A673 (cell line): Measurements from ENCODE around the gene YBX3. TPM values are rescaled to one million over a fixed set of nuclear protein-coding genes. Genes with fewer than 3 reads are reported as not detected.

ENCODE experiments used
- BruUV-seq: library from RNA; stranded (reverse); fragments of 400-500 nt; replicated peaks from 2 replicates; lab custom pipeline; 2021; lab: Mats Ljungman, UMichigan
- CTCF ChIA-PET: fragments of 300-600 bp; sonication (Branson Sonifier 250); formaldehyde crosslinking; loops from one replicate; lab custom pipeline; 2022; ENCODE audit warnings: antibody characterized with exemption; lab: Charles Lee
- POLR2A ChIA-PET: fragments of 300-600 bp; sonication (Branson Sonifier 250); formaldehyde crosslinking; loops from one replicate; lab custom pipeline; 2022; ENCODE audit warnings: antibody characterized with exemption; ENCODE audit not compliant: low non-redundant PET; lab: Charles Lee
- DNase-seq: peaks from one replicate; pipeline ENCODE4 v3.0.0-alpha.2; 2015; ENCODE audit warnings: low spot score
- H3K27ac ChIP-seq: fragments of 200-600 bp; sonication (generic); 2 replicates; pipeline ENCODE4 v1.5.1; 2016; ENCODE audit warnings: mixed run types, low read depth, mild to moderate bottlenecking, mixed read lengths, antibody characterized with exemption, low read length; ENCODE audit not compliant: poor library complexity, severe bottlenecking
- H3K27me3 ChIP-seq: fragments of 200-600 bp; sonication (generic); replicated peaks from 2 replicates; pipeline ENCODE4 v1.6.1; 2017; ENCODE audit warnings: mixed run types, low read depth, mild to moderate bottlenecking, mixed read lengths, antibody characterized with exemption, low read length; ENCODE audit not compliant: insufficient read depth, poor library complexity
- H3K36me3 ChIP-seq: fragments of 200-600 bp; sonication (generic); 2 replicates; pipeline ENCODE4 v1.6.1; 2016; ENCODE audit warnings: mixed run types, mild to moderate bottlenecking, mixed read lengths, antibody characterized with exemption, low read length; ENCODE audit not compliant: insufficient read depth, poor library complexity, severe bottlenecking
- H3K4me1 ChIP-seq: fragments of 200-600 bp; sonication (generic); 2 replicates; pipeline ENCODE4 v1.6.1; 2017; ENCODE audit warnings: mixed run types, mild to moderate bottlenecking, mixed read lengths, antibody characterized with exemption, low read length; ENCODE audit not compliant: insufficient read depth, poor library complexity, severe bottlenecking
- H3K4me3 ChIP-seq: fragments of 200-600 bp; sonication (generic); 2 replicates; pipeline ENCODE4 v1.5.1; 2016; ENCODE audit warnings: low read depth, mixed run types, mild to moderate bottlenecking, mixed read lengths, low read length; ENCODE audit not compliant: poor library complexity, severe bottlenecking
- H3K9me3 ChIP-seq: fragments of 200-600 bp; sonication (generic); 2 replicates; pipeline ENCODE4 v1.6.1; 2016; ENCODE audit warnings: mixed run types, low read depth, mild to moderate bottlenecking, mixed read lengths, antibody characterized with exemption, low read length; ENCODE audit not compliant: poor library complexity, severe bottlenecking
- CTCF ChIP-seq: fragments of 300-800, 200-600 bp; sonication (generic); conservative IDR thresholded peaks from 2 replicates; pipeline ENCODE4 v1.5.1; 2017; ENCODE audit warnings: low read depth, mild to moderate bottlenecking, antibody characterized with exemption, low read length, moderate library complexity, mixed read lengths
- EZH2 ChIP-seq: fragments of 200-600 bp; sonication (generic); IDR thresholded peaks from 2 replicates; pipeline ENCODE4 v1.6.1; 2017; ENCODE audit warnings: borderline replicate concordance, low read depth, mild to moderate bottlenecking, mixed read lengths, antibody characterized with exemption, low read length; ENCODE audit not compliant: poor library complexity, severe bottlenecking
- intact Hi-C: fragments of 100-400 bp; cut with micrococcal nuclease; formaldehyde crosslinking; loops from one replicate; pipeline ENCODE4 v1.10.0; 2022; ENCODE audit not compliant: unreplicated experiment
- total RNA-seq: library from RNA; stranded (reverse); gene quantifications from 2 replicates; pipeline ENCODE4 v1.2.3, GENCODE V29; 2021

YBX3 gene
- total RNA-seq, 1 experiment from 2014 or later = 288 TPM

GRCh38 chr12:10688042-10688441 is 35.1 kb downstream of the YBX3 start:
- no peak overlapping the region for H3K4me3 ChIP-seq
- no peak for DNase-seq
- H3K27me3 ChIP-seq = no peaks in the 10 kb centered on the region
- no peak overlapping the region for H3K27ac ChIP-seq
- BruUV-seq = no TSS peak
- no peaks in the 10 kb centered on the region for H3K9me3 ChIP-seq
- ChIA-PET POLR2A (no interaction called here), CTCF (no interaction called here)
- H3K36me3 ChIP-seq = peaks cover 3% of the 10 kb centered on the region
- TF ChIP-seq EZH2 = no peak
- TF ChIP-seq CTCF = no peak
- intact Hi-C loops = no loop called here
- no peaks in the 10 kb centered on the region for H3K4me1 ChIP-seq

DNA sequence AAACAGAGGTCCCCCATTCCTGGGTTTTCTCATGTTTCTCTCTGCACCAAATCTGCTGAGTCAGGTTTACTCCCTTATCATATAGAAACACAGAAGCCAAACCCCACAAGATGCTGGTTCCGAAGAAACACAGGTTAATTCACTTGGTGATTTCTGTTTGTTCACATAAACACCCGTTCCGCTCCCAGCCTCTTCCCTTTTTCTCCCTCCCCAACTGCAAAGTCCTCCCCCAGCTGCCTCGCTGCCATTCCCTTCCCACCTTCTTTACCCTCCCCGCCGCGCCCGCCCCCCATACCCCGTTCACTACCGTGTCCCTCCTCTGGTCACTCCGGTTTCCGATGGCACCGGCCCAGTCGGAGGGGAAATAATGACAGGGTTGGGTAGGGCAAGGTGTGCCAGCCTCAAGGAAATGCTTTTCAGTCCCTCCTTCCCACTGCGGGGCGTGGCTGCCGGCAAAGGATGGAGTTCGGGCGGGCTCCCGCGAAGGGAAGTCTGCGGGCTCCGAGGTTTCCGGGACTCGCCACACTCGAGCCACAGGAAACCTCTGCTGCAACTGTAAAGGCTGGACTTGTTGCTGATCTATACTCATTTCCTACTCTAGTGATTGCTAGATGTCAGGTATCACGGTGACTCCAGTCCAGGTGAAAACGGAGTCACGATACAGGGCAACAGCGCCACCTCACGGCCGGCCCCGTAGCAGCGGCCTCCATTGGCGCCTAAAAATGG is 49.3 kb downstream of the YBX3 start, which contains the start of gene STYK1:
Gene STYK1 (minus strand): TSS at position 394 of the 726 bp plus-strand sequence. CDS start 39,434 bp downstream, outside the sequence.
- Histone ChIP-seq H3K27me3 (no peaks in the 10 kb centered on the region), H3K27ac (no peak within 1 kb of the TSS), H3K9me3 (no peaks in the 10 kb centered on the region), H3K4me1 (no peaks in the 10 kb centered on the region), H3K36me3 (no peaks in the 10 kb centered on the region), H3K4me3 (peak within 1 kb of the TSS; percentile 48)
- TF ChIP-seq CTCF (peak; percentile 96), EZH2 (no peak)
- DNase-seq = peak; percentile 70
- POLR2A ChIA-PET = no interaction called here
- BruUV-seq = no TSS peak
- CTCF ChIA-PET = no interaction called here
- intact Hi-C loops = loop anchor here (2.0 to 5.0 kb wide), 3 partner anchors 57 to 439 kb away; no protein-coding TSS in a partner anchor

DNA sequence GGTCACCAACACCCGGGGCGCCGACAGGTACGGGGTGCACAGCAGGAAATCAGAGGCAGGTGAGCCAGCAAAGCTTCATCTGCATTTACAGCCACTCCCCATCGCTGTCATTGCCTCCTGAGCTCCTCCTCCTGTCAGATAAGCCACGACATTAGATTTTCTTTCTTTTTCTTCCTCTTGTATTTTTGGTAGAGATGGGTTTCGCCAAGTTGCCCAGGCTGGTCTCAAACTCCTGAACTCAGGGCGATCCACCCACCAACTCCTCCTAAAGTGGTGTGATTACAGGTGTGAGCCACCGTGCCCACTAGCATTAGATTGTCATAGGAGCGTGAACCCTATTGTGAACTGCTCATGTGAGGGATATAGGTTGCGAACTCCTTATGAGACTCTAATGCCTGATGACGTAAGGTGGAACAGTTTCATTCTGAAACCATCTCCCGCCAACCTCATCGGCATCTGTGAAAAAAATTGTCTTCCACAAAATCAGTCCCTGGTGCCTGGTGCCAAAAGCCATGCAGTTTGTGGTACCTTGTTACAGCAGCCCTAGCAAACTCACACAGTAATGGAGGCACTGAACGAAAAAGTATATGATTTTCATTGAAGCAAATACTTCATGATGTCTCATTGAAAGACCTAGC is 50.8 kb downstream of the YBX3 start:
- Histone ChIP-seq H3K4me3 (no peak overlapping the region), H3K27ac (no peak overlapping the region), H3K27me3 (no peaks in the 10 kb centered on the region), H3K36me3 (no peaks in the 10 kb centered on the region), H3K4me1 (no peaks in the 10 kb centered on the region), H3K9me3 (no peaks in the 10 kb centered on the region)
- no peak for DNase-seq
- CTCF ChIA-PET = no interaction called here
- TF ChIP-seq EZH2 = no peak
- TF ChIP-seq CTCF = no peak
- intact Hi-C loops = loop anchor here (2.0 to 5.0 kb wide), 3 partner anchors 55 to 438 kb away; no protein-coding TSS in a partner anchor
- POLR2A ChIA-PET = no interaction called here
- no TSS peak for BruUV-seq
